Fibroblast of lung (primary cell): Measurements from ENCODE around the gene ABCD1. TPM values are rescaled to one million over a fixed set of nuclear protein-coding genes. Genes with fewer than 3 reads are reported as not detected.

Source experiments
- DNase-seq, 2 donors: peaks; one replicate each; pipeline versions ENCODE4 v3.0.0 to v3.0.0-alpha.2; 2010; ENCODE audit warnings: low read depth in 2 of 2
- H2AFZ ChIP-seq: 2 replicates; pipeline ENCODE4 v1.5.1; 2012; ENCODE audit warnings: low read length, control low read depth, inconsistent platforms
- H3K27ac ChIP-seq: 2 replicates; pipeline ENCODE4 v1.5.1; 2011; ENCODE audit warnings: low read length, control low read depth; ENCODE audit not compliant: insufficient read depth
- H3K27me3 ChIP-seq: 2 replicates; pipeline ENCODE4 v1.5.1; 2011; ENCODE audit warnings: mild to moderate bottlenecking, low read length; ENCODE audit not compliant: control insufficient read depth, insufficient read depth
- H3K36me3 ChIP-seq: 2 replicates; pipeline ENCODE4 v1.5.1; 2011; ENCODE audit warnings: low read length; ENCODE audit not compliant: control insufficient read depth, insufficient read depth
- H3K4me1 ChIP-seq: 2 replicates; pipeline ENCODE4 v1.5.1; 2011; ENCODE audit warnings: low read length; ENCODE audit not compliant: control insufficient read depth, insufficient read depth; ENCODE audit errors: extremely low read depth
- H3K4me2 ChIP-seq: 2 replicates; pipeline ENCODE4 v1.5.1; 2011; ENCODE audit warnings: low read length, control low read depth; ENCODE audit not compliant: insufficient read depth; ENCODE audit errors: extremely low read depth
- H3K4me3 ChIP-seq, 4 experiments: fragments of 200-600 bp in 1 of 4; sonication (generic) in 1 of 4; replicated peaks in 1 of 4; 2 replicates each; pipeline ENCODE4 v1.5.1; 2011 to 2016; ENCODE audit warnings: low read length in 4 of 4, low read depth in 3 of 4, mild to moderate bottlenecking in 3 of 4, control low read depth in 2 of 4, inconsistent platforms in 1 of 4, mixed read lengths in 1 of 4; ENCODE audit not compliant: insufficient read depth in 1 of 4; ENCODE audit errors: control extremely low read depth in 1 of 4
- H3K79me2 ChIP-seq: 2 replicates; pipeline ENCODE4 v1.5.1; 2012; ENCODE audit warnings: mild to moderate bottlenecking, low read length, inconsistent platforms; ENCODE audit not compliant: control insufficient read depth, insufficient read depth
- H3K9ac ChIP-seq: 2 replicates; pipeline ENCODE4 v1.5.1; 2011; ENCODE audit warnings: mild to moderate bottlenecking, low read length, control low read depth; ENCODE audit not compliant: insufficient read depth
- H3K9me3 ChIP-seq: 2 replicates; pipeline ENCODE4 v1.5.1; 2012; ENCODE audit warnings: low read depth, low read length; ENCODE audit not compliant: control insufficient read depth, insufficient read depth
- H4K20me1 ChIP-seq: 2 replicates; pipeline ENCODE4 v1.5.1; 2011; ENCODE audit warnings: low read length; ENCODE audit not compliant: control insufficient read depth, insufficient read depth; ENCODE audit errors: extremely low read depth
- CTCF ChIP-seq, 2 donors: IDR thresholded peaks in 1 of 2; conservative IDR thresholded peaks in 1 of 2; 1 replicate in 1 of 2; 2 replicates in 1 of 2; pipeline ENCODE4 v1.5.1; 2011 to 2012; ENCODE audit warnings: low read length in 2 of 2, control low read depth in 1 of 2, inconsistent platforms in 1 of 2, low read depth in 1 of 2, mild to moderate bottlenecking in 1 of 2
- EZH2 ChIP-seq: IDR thresholded peaks from 2 replicates; pipeline ENCODE4 v1.5.1; 2012; ENCODE audit warnings: low read length, control low read depth, mild to moderate bottlenecking; ENCODE audit errors: missing control alignments
- polyA plus RNA-seq, 2 donors: library from polyadenylated mRNA; depleted of rRNA in 1 of 2; stranded (reverse) in 1 of 2; unstranded in 1 of 2; fragments of >200 nt; gene quantifications; 2 replicates each; pipeline ENCODE4 v1.2.1, GENCODE V29; 2011 to 2012; ENCODE audit warnings: missing spikeins in 1 of 2
- total RNA-seq: library from RNA; depleted of rRNA; stranded (reverse); fragments of >200 nt; gene quantifications from 2 replicates; pipeline ENCODE4 v1.2.1, GENCODE V29; 2014

The ABCD1 gene
- total and polyA plus RNA-seq, 2 donors (not counting 1 experiment from before 2014, with no cell fraction given), result 4.0 to 12.7 TPM

GRCh38 chrX:153736071-153736820 lies 11.6 kb downstream of the ABCD1 start:
- no peaks in the 10 kb centered on the region for H3K36me3 ChIP-seq
- no peak overlapping the region for H3K4me3 ChIP-seq
- no peaks in the 10 kb centered on the region for H3K9me3 ChIP-seq
- H3K9ac ChIP-seq, result no peak overlapping the region
- H3K4me2 ChIP-seq, result no peak overlapping the region
- H3K27ac ChIP-seq, result no peak overlapping the region
- DNase-seq, result no peak
- TF ChIP-seq CTCF (conservative IDR thresholded peaks at IDR 0.05 in 1 of 2, IDR thresholded peaks at IDR 0.05 in 1 of 2; ENCODE audit: low read depth in 1 of 2, low read length in 2 of 2) (no peak), EZH2 (no peak)
- no peaks in the 10 kb centered on the region for H3K79me2 ChIP-seq
- H4K20me1 ChIP-seq, result no peaks in the 10 kb centered on the region
- no peak overlapping the region for H2AFZ ChIP-seq
- no peaks in the 10 kb centered on the region for H3K27me3 ChIP-seq
- H3K4me1 ChIP-seq, result no peaks in the 10 kb centered on the region

- H3K4me3 ChIP-seq, result no peak overlapping the region
- no peaks in the 10 kb centered on the region for H4K20me1 ChIP-seq
- no peaks in the 10 kb centered on the region for H3K27me3 ChIP-seq
- H3K4me2 ChIP-seq, result no peak overlapping the region
- H3K9ac ChIP-seq, result no peak overlapping the region
- no peak for DNase-seq
- H3K79me2 ChIP-seq, result no peaks in the 10 kb centered on the region
- H2AFZ ChIP-seq, result no peak overlapping the region
- H3K4me1 ChIP-seq, result no peaks in the 10 kb centered on the region
- TF ChIP-seq EZH2 (no peak), CTCF (conservative IDR thresholded peaks at IDR 0.05 in 1 of 2, IDR thresholded peaks at IDR 0.05 in 1 of 2; ENCODE audit: low read depth in 1 of 2, low read length in 2 of 2) (no peak)
- no peaks in the 10 kb centered on the region for H3K9me3 ChIP-seq
- H3K27ac ChIP-seq, result no peak overlapping the region
- H3K36me3 ChIP-seq, result no peaks in the 10 kb centered on the region
Measured at GRCh38 chrX:153736871-153737441, 12.3 kb downstream of the ABCD1 start.

- DNase-seq, result no peak
- no peak overlapping the region for H3K27ac ChIP-seq
- no peaks in the 10 kb centered on the region for H3K79me2 ChIP-seq
- no peak overlapping the region for H3K9ac ChIP-seq
- no peaks in the 10 kb centered on the region for H3K27me3 ChIP-seq
- no peak overlapping the region for H3K4me3 ChIP-seq
- no peak overlapping the region for H3K4me2 ChIP-seq
- TF ChIP-seq CTCF (conservative IDR thresholded peaks at IDR 0.05 in 1 of 2, IDR thresholded peaks at IDR 0.05 in 1 of 2; ENCODE audit: low read depth in 1 of 2, low read length in 2 of 2), result no peak
- no peak for TF ChIP-seq EZH2
- H3K9me3 ChIP-seq, result no peaks in the 10 kb centered on the region
- no peak overlapping the region for H2AFZ ChIP-seq
- H3K36me3 ChIP-seq, result no peaks in the 10 kb centered on the region
- H3K4me1 ChIP-seq, result no peaks in the 10 kb centered on the region
- no peaks in the 10 kb centered on the region for H4K20me1 ChIP-seq
Measured at GRCh38 chrX:153738056-153738605, 13.5 kb downstream of the ABCD1 start.
